Neutrophil (primary cell): ENCODE data around the gene VPS26A.

Source experiments
- H3K27ac ChIP-seq: fragments of 200-600 bp; sonication (generic); 2 replicates; pipeline ENCODE4 v1.5.1; 2016; ENCODE audit warnings: mild to moderate bottlenecking, moderate library complexity
- H3K27me3 ChIP-seq: fragments of 200-600 bp; sonication (generic); 2 replicates; pipeline ENCODE4 v1.6.0; 2016; ENCODE audit warnings: mild to moderate bottlenecking
- H3K36me3 ChIP-seq: fragments of 200-600 bp; sonication (generic); 2 replicates; pipeline ENCODE4 v1.5.1; 2017
- H3K4me1 ChIP-seq, 2 experiments: fragments of 200-600 bp in 1 of 2; sonication (generic) in 1 of 2; 1 replicate in 1 of 2; 2 replicates in 1 of 2; pipeline versions ENCODE4 v1.5.1 to v1.6.1; 2013 to 2016; ENCODE audit warnings: low read depth in 1 of 2, low read length in 1 of 2, mild to moderate bottlenecking in 1 of 2, moderate library complexity in 1 of 2; ENCODE audit not compliant: control insufficient read depth in 1 of 2, insufficient read depth in 1 of 2
- H3K4me3 ChIP-seq, 2 experiments: fragments of 200-600 bp in 1 of 2; sonication (generic) in 1 of 2; 1 replicate in 1 of 2; 2 replicates in 1 of 2; pipeline ENCODE4 v1.5.1; 2013 to 2016; ENCODE audit warnings: low read depth in 1 of 2, low read length in 1 of 2, mild to moderate bottlenecking in 1 of 2, moderate library complexity in 1 of 2
- H3K9me3 ChIP-seq: fragments of 200-600 bp; sonication (generic); 2 replicates; pipeline ENCODE4 v1.5.1; 2016
- TF ChIP-seq, protein P1 (sequence below): fragments of 200-600 bp; sonication (generic); IDR thresholded peaks from 2 replicates; pipeline ENCODE4 v1.5.1; 2016; ENCODE audit warnings: antibody characterized with exemption

Gene VPS26A

GRCh38 chr10:69217119-69217754 lies 93.3 kb downstream of the VPS26A start:
- Histone ChIP-seq H3K9me3 (no peaks in the 10 kb centered on the region), H3K36me3 (no peaks in the 10 kb centered on the region), H3K27ac (no peak overlapping the region), H3K4me1 (peaks cover 16 to 20% of the 10 kb centered on the region in 2 experiments), H3K27me3 (no peaks in the 10 kb centered on the region), H3K4me3 (no peak overlapping the region)
- TF ChIP-seq, protein P1, sequence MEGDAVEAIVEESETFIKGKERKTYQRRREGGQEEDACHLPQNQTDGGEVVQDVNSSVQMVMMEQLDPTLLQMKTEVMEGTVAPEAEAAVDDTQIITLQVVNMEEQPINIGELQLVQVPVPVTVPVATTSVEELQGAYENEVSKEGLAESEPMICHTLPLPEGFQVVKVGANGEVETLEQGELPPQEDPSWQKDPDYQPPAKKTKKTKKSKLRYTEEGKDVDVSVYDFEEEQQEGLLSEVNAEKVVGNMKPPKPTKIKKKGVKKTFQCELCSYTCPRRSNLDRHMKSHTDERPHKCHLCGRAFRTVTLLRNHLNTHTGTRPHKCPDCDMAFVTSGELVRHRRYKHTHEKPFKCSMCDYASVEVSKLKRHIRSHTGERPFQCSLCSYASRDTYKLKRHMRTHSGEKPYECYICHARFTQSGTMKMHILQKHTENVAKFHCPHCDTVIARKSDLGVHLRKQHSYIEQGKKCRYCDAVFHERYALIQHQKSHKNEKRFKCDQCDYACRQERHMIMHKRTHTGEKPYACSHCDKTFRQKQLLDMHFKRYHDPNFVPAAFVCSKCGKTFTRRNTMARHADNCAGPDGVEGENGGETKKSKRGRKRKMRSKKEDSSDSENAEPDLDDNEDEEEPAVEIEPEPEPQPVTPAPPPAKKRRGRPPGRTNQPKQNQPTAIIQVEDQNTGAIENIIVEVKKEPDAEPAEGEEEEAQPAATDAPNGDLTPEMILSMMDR, result no peak

GRCh38 chr10:69218831-69219230 lies 94.9 kb downstream of the VPS26A start:
- H3K9me3 ChIP-seq, result no peaks in the 10 kb centered on the region
- H3K27me3 ChIP-seq, result no peaks in the 10 kb centered on the region
- H3K36me3 ChIP-seq, result no peaks in the 10 kb centered on the region
- H3K4me3 ChIP-seq, result no peak overlapping the region
- peaks cover 16 to 20% of the 10 kb centered on the region in 2 experiments for H3K4me1 ChIP-seq
- H3K27ac ChIP-seq, result no peak overlapping the region
- TF ChIP-seq, protein P1, result no peak

GRCh38 chr10:69220041-69220451 lies 96.1 kb downstream of the VPS26A start, which contains the start of gene HKDC1:
TSS of gene HKDC1 (plus strand) at chr10:69220332. CDS start at chr10:69220436, 104 bp downstream.
- no peak within 1 kb of the TSS for H3K27ac ChIP-seq

GRCh38 chr10:69220507-69220906 lies 96.5 kb downstream of the VPS26A start:
- Histone ChIP-seq H3K27ac (no peak overlapping the region), H3K4me1 (peaks cover 4 to 6% of the 10 kb centered on the region in 2 experiments), H3K27me3 (no peaks in the 10 kb centered on the region), H3K36me3 (no peaks in the 10 kb centered on the region), H3K9me3 (no peaks in the 10 kb centered on the region), H3K4me3 (no peak overlapping the region)
- TF ChIP-seq, protein P1, result no peak

More at GRCh38 chr10:69220041-69220451, 96.1 kb downstream of the VPS26A start, which contains the start of gene HKDC1:
- Histone ChIP-seq H3K4me1 (peaks cover 8 to 10% of the 10 kb centered on the region in 2 experiments), H3K36me3 (no peaks in the 10 kb centered on the region), H3K27me3 (no peaks in the 10 kb centered on the region), H3K9me3 (no peaks in the 10 kb centered on the region), H3K4me3 (no peak within 1 kb of the TSS)
- TF ChIP-seq, protein P1, result no peak
